Suppressor macrophage (primary cell): ENCODE data around the gene MDM4.
"Not testable (repeated sequence)": the region's sequence is repeated elsewhere in the genome, so short reads cannot be mapped to it uniquely, and the experiment has no call there.

Source experiments
- DNase-seq, 4 experiments: peaks; one replicate each; pipeline ENCODE4 v3.0.0-alpha.2; 2020 to 2022

The MDM4 gene

DNA sequence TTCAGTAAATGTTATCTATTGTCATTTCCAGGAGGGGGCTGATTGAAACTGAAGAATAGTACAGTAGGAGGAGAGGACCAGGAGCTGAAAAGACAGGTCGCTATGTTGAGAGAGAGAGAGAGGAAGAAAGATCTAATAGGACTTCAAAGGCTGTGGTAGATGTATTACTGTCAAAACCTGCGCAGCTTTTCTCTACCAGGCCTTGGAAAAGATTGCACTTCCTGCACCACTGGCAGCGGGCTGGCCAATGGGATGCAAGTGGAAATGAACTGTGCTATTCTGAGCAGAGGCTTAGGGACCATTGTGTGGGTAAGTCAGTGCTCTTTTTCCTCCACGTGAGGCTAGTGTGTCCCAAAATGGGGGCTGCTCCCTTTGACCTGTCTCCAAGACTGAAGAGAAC, 47.1 kb downstream of the MDM4 start:
- no peak for DNase-seq

- DNase-seq: peak in 2 of 4 experiments; percentile 12 to 17
Observed at GRCh38 chr1:204563780-204564179, 47.6 kb downstream of the MDM4 start.

DNA sequence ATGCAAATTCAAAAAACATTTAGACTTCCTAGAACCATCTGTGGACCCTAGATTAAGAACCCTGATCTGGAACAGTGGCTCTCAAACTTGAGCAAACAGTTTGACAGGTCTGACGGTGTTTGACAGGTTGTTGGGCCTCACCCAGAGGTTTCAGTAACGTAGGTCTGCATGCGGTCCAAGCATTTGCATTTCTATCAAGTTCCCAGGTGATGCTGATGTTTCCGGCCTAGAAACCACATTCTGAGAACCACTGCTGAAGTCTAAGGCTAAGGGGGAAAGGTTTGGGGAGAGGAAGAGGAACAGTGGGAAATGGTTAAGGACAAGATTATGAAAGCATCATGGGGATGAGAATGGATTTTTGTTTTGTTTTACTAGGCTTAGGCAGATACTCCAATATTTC, 48.6 kb downstream of the MDM4 start:
- DNase-seq: no peak

DNA sequence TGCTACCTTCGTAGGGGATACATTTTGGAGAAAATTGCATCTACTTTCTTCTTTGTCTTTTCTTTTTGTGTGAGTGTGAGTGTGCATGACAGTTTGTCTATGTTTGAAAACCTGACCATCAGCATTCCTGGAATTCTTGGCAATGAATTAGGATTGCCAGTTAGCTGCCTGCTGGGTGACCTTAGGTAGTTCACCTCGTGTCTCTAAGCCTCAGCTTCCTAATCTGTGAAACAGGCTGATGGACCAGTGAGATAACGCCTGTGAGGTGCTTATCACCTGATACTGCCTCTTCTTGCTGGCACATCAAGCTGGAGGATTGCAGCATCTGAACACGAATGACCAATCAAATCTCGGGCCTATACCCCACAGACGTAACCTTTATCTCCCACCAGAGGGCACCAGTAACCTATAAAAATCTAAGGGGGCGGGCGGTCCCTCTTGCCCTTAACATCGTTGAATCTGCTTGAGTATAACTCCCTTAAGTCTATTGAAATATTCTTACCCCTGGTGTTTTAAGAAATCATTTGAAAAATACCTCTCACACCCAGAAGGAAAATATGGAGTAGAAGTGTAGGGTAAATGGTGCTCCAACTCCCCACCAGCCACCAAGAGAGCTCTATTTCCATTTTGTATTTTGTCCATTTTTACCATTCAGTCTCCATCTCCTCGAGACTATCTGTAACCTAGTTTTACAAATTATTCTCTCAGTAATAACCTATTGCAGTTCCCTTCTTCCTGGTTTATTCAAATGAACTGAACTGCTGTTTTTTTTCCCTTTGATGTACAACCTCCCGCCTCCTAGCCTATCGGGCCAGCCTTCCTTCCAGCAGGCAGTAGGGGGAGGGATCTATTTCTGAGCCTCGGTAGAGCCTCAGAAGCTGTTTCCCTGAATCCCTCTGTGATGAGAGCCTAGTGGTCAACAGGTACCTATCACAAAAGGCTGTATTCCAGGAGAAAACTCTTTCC, 49.7 kb downstream of the MDM4 start:
- DNase-seq: peak; percentile 40 to 68 (median 58)

DNA sequence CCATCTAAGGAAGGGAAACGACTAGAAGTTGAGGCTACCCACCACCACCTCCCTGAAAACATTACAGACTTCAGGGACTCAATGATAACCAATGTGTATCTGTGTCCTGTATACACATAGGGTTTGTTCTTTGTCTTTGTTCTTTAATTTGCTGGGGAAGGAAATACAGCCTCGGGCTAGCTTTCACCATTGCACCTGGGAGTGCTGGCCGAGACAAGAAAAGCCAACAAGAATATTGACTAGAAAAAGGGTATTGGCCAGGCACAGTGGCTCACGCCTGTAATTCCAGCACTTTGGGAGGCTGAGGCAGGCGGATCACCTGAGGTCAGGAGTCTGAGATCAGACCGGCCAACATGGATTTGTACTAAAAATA, 50.4 kb downstream of the MDM4 start:
- no peak for DNase-seq

GRCh38 chr1:204567071-204567470, 50.9 kb downstream of the MDM4 start:
- DNase-seq: no peak

DNA sequence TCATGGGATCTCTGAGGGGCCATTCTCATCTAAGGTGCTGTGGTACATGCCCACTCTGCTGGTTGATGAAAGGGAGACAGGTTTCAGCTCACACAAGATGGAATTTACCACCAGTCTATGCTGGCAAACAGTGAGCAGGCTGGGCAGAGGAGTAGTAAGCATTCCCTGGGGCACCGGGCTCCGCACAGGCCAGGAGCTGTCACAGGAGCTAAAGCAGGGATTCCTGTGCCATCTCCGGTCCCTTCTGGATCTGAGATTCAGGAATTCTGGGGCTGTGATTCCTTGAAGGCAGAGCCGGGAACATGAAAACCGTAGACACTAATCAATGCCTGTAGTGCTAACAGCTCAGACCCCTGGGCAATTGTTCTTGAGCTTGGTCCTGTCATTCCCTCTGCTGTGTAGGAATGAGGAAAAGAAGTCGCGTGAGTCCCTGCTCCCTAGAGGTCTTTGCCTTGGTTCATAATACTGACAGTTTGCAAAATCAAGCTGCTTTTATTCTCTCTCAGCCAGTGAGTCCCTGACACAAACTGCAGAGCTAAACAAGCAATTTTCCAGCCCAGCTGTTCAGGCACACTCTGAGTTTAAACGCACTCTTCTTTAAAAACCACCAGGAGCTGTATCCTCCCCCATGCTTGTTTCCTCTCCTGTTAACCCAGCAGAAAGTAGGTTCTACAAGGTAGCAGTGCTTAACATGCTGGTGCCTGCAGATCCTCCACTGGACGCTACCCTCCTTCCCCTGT, 52.5 kb downstream of the MDM4 start:
- no peak for DNase-seq

DNA sequence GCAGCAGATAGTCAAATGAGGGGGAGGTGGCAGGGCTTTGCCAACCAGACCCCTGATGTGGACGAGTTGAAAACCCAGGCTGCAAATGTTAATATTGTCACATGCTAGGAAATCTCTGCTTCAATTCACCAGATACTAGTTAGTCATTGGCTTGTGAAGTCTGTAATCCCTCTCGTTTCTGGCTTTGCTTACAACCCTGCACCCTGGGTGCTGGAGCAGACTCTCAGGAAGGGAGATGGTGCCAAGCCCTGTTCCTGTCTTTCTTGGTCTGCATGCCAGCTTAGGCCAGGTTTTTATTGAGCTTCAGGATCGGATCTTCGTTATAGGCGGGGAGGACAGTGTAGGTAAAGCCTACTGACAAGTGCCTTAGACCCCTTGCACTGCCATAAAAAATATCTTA, 53.3 kb downstream of the MDM4 start:
- DNase-seq: no peak

DNA sequence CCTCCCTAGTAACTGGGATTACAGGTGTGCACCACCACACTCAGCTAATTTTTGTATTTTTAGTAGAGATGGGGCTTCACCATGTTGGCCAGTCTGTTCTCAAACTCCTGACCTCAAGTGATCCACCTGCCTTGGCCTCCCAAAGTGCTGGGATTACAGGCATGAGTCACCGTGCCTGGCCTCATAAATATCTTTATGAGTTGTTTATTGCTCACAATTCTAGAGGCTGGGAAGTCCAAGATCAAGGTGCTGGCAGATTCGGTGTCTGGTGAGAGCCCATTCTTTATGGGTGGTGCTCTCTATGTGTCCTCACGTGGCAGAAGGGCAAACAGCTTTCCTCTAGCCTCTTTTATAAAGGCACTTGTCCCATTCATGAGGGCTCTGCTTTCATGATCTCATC, 53.8 kb downstream of the MDM4 start:
- DNase-seq: not testable (repeated sequence)

DNA sequence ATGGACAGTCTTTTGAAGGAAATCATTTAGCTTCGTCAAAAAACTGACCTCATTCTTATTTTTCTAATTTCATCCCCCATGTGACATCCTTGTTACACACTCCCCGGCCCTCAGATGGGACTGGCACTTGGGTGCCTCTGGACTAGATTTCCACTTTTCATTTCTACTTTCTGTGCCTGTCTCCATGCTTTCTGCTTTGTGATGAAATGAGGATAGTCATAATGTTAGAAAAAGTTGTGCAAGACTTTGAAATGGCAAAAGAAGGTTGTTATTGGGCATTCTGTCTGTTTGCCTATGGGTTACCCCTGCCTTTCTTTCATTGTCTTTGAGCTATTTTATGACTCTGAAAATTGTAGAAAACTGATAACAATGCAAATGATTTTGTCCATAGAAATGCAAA, 54.9 kb downstream of the MDM4 start:
- DNase-seq: peak in 3 of 4 experiments; percentile 21 to 24 (median 22)

DNA sequence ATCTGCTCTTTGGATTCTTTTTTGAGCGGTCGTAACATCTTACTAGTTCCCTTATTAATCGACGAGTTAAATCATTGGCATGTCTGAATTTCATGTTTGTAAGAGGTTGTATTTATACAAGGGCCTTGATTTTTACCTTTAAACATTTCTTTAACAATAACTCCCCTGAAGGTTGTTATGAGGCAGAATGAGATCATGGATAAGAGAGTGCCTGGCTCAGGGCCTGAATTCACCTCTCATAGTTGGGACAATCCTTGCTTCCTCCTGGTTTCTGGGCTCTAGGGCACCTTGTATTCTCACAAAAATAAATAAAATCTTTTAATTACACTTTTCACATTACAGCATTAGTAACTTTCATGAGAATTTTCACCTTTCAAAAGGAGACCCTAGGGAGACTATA, 55.4 kb downstream of the MDM4 start:
- no peak for DNase-seq

DNA sequence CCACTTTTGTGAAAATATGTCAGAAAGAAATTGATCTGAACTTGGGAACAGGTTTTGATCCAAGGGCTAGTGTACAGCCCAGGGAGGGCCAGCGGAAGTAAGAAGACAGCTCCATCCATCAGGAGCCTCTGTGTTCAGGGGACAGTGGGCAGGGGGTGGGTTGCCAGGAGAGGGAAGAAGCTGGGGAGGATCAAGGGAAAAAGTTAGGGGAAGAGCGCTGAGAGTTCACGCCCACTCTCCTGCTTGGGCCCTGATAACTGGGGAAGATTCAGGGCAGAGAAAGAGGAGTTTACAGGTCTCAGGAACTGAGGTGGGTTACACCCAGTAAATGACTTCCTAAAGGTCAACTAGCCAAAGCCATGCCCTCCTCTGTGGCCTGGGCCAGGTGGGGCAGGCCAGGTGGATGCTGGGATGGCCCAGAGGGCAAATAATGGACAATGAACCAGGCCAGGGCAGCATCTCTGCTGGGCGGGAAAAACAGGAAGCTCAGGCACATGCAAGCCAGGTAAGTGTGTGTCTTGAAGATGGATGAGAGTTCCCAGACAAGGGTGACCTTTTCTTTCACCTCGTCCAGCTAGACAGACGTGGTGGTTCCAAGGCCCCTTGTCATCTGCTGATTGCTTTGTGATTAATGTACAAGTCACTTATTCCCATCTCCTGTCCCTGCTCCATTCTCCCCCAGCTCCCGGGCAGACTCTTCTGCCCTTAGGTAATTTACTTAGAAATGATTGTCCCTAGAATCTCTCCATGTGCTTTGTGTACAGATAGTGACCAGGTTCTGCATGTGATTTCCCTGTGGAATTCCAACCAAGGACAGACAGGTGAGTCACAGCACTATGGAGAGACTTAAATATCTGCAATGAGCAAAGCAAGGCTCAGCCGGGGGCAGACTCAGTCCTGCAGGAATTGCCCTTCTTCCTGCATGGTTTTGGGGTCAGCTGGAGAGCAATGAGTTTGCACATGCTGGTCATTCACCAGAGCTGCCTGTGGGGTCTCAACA, 57.0 kb downstream of the MDM4 start:
- no peak for DNase-seq

DNA sequence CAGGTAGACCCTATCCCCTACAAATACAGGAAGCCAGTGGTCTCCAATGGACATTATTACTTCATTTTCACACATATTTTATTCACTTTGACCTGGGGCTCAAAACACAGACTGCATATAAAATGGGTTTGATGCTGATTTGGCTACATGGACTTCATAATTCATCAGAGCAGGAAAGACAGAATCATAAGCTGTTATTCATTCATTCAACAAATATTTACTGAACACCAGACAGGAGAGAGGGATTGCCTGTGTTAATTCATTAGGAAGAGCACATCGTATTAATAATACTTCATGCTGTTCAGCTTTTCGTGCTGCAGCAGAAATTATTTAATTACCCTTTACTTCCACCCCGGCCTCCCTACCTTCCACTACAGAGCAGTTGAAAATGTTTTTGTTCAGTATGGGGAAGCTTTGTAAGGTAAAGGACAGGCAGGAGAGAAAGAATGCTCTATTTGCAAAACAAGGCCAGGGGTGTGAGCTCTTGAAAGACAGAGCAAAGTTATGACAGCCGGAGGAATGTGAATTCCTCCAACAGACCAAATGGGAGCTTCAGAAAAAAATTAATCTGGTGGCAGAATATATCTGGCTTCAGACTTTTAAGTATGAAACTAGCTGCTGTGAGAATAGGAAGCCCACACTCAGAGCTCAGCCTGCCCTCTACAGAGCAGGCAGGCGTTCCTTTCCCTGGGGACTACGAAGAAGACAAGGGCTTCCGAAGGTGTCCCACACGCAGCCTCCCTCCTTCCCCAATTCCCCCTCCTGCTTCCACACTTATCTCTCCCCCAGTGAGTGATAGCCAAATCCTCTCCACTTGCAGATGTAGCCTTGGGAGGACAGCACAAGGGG, 58.0 kb downstream of the MDM4 start:
- no peak for DNase-seq

- no peak for DNase-seq
Observed at GRCh38 chr1:204574865-204575163, 58.6 kb downstream of the MDM4 start.

DNA sequence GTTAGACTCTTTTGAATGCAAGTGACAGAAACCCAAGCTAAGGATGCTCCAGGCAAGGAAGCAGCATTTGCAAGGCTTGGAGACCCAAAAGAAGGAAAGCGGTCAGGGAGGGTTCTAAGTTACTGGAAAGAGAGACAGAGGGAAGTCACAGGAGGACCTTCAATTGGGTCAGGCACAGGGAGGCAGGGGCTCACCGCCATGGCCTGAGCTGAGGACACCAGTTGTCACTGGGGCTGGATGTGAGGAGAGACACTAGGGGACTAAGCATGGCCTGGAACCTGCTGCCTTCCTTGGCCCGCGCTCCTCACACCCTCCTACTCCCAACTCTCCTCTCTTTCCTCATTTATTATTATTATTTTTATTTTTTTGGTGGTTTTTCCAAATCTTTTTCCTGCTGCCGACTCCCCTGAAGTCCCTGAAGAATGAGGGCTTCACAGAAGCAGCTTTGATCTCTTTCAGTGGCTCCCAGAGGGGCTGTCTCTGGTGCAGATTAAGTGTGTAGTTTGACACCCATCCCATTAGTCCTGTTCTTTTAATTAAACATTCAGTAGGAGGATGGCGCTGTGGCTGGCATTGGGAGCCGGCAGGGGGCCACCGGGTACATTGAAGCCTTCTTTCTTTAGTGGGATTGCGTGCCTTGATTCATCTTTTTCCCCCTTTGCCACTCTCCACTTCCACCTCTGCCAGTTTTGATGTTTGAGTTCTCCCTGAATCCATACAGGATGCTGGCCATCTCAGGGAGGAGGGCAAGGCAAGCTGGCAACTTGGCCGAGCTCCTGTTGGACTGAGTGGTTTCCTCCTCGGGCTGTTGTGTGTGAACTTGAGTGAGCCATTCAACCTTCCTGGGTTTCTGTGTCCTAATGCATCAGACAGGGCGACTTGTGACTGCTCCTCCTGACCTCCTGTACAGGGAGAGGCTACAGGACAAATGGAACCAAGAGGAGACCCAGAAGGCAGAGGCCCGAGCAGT, 59.3 kb downstream of the MDM4 start:
- DNase-seq: no peak

DNA sequence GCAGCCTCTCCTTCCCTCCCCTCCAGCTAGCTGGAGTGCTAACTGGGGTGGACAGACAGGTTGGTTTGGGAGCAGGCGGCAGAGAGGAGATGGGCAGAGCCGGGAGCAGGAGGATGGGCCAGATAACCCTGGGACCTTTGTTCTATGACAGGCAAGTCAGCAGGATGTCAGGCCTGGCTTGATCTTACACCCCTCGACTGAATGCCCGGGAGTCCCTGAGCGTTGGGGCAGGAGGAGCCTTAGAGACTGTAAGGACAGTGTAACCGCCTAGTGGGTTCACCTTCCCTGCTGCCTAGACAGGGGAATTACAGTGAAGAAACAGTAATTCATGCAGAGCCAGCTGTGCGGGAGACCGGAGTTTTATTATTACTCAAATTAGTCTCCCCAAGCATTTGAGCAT, 60.2 kb downstream of the MDM4 start:
- DNase-seq: no peak

- no peak for DNase-seq
Observed at GRCh38 chr1:204577794-204578478, 61.7 kb downstream of the MDM4 start.

DNA sequence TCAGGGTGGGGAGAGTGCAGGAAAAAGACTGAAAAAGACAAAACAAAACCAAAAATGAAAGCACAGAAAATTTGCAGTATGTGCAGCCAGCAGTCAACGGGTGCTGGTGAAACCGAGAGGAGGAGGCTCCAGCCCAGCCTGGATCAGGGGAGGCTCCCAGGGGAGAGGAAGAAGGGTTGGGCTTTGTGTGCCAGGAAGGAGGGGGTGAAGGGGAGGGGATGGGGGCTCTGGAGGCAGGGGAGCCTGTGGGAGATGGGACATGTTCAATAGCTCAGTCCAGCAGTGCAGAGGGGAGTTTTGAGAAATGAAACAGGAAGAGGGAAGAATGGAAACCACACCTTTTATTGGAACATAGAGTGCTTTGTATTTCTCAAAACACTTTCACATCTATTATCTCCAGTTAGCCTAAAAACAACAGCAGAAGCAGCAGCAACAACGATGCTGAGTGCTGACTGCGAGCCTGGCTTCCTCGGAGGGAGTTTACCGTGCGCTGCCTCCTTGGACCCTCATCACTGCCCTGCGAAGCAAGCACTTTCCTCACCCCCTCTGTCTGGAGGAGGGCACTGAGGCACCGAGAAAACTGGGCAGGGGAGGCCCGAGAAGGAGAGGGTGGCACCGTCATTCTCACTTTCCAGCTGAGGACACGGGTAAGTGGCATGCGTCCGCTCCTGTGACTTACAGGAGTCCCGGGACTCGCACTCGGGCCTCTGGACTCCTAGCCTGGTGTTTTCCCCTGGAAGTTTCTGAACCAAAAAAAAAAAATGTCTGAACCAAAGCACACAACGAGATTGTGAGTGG, 62.9 kb downstream of the MDM4 start:
- peak in 3 of 4 experiments; percentile 7 to 20 (median 7) for DNase-seq

DNA sequence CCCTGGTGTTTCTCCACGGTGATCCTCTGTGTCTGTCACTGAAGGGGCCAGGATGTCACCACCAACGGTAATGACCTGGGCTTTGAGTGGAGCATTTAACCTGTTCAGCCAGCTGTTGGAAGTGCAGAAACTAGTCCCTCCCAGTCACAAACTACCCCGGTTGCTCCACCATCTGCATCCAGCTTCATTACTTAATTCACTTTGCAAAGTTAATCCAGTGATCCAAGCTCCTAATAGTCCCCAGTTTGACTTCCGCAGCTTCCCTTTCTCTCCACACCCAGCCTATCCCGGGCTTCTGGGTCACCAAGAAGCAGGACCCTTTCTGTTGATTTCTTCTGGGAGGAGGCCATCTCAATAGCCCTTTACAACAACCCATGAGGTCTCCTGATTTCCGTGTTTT, 63.5 kb downstream of the MDM4 start:
- no peak for DNase-seq
